Sigmoid colon (tissue), 4 donors: Measurements from ENCODE around the gene VIPR2.

ENCODE experiments used
- EP300 ChIP-seq, 4 donors: sonication (generic); formaldehyde crosslinking; IDR thresholded peaks; one replicate each; pipeline ENCODE4 v1.6.1; 2017; ENCODE audit warnings: antibody characterized with exemption in 4 of 4
- POLR2A ChIP-seq, 2 donors: fragments of 450-650 bp; IDR thresholded peaks; one replicate each; pipeline ENCODE4 v1.6.1; 2016; ENCODE audit warnings: antibody characterized with exemption in 2 of 2, mild to moderate bottlenecking in 2 of 2, moderate library complexity in 2 of 2
- POLR2AphosphoS5 ChIP-seq, 4 donors: sonication (generic); formaldehyde crosslinking; IDR thresholded peaks; one replicate each; pipeline ENCODE4 v1.6.1; 2017; ENCODE audit warnings: antibody characterized with exemption in 4 of 4
- TF ChIP-seq, protein P1 (sequence below), 4 experiments: fragments of 450-650 bp in 3 of 4; fragments of 200-600 bp in 1 of 4; IDR thresholded peaks; one replicate each; pipeline ENCODE4 v1.5.1; 2016 to 2019; ENCODE audit warnings: antibody characterized with exemption in 4 of 4, mild to moderate bottlenecking in 3 of 4, moderate library complexity in 2 of 4

DNA sequence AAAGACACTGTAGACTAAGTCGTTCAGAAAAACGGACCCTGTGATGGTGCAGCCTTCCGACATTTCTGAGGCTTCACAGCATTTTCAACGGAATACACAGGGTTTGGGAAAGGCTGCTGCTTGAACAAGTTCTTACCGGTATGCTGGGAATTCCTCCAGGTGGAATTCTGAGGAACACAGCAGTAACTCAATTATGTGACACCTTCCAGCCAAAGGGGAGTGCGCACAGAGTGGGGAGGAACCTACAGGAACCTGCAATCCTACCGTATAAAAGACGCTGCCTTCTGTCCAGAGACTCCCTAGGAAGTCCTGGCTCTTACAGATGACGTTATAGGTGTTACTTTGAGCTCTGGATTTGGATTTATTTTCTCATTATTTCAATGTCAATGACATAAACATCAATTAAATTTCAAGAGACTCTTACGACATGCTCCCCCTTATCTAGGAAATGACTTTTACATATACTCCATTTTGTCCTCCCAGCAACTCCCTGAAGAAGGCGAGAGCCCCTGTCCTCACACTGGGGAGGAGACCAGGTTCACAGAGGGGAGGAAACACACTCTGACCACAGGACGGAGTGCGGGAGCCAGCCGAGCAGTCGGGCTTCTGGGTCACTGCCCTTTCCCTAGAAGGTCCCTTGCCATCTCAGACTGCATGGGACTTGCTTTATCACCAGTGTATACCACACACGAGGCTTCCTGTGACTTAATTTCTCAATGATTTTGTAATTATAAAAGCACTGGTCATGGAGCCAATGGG lies 27.9 kb downstream of the VIPR2 start:
- TF ChIP-seq POLR2AphosphoS5 (IDR thresholded peaks at IDR 0.05): no peak
- TF ChIP-seq POLR2A (IDR thresholded peaks at IDR 0.05): no peak
- TF ChIP-seq, protein P1, sequence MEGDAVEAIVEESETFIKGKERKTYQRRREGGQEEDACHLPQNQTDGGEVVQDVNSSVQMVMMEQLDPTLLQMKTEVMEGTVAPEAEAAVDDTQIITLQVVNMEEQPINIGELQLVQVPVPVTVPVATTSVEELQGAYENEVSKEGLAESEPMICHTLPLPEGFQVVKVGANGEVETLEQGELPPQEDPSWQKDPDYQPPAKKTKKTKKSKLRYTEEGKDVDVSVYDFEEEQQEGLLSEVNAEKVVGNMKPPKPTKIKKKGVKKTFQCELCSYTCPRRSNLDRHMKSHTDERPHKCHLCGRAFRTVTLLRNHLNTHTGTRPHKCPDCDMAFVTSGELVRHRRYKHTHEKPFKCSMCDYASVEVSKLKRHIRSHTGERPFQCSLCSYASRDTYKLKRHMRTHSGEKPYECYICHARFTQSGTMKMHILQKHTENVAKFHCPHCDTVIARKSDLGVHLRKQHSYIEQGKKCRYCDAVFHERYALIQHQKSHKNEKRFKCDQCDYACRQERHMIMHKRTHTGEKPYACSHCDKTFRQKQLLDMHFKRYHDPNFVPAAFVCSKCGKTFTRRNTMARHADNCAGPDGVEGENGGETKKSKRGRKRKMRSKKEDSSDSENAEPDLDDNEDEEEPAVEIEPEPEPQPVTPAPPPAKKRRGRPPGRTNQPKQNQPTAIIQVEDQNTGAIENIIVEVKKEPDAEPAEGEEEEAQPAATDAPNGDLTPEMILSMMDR (IDR thresholded peaks at IDR 0.05): no peak
- no peak for TF ChIP-seq EP300 (IDR thresholded peaks at IDR 0.05)
